HG02763 (cell line): ENCODE results near the gene ZDHHC14.
"Not testable (repeated sequence)": the region's sequence is repeated elsewhere in the genome, so short reads cannot be mapped to it uniquely, and the experiment has no call there.

ENCODE experiments used
- ATAC-seq: cut with Tn5 transposase; IDR thresholded peaks from one replicate; pipeline ENCODE4 v1.9.1; 2021; ENCODE audit warnings: mild to moderate bottlenecking, moderate library complexity; ENCODE audit not compliant: unreplicated experiment

ZDHHC14 gene

GRCh38 chr6:157379656-157380457 lies 1.1 kb upstream of the ZDHHC14 start:
- ATAC-seq: peak; percentile 70

- ATAC-seq: peak; percentile 0
These were observed 572 bp upstream of the ZDHHC14 start for GRCh38 chr6:157380458-157380778.

- peak; percentile 25 for ATAC-seq
These were observed 936 bp downstream of the ZDHHC14 start for GRCh38 chr6:157381631-157382621.

GRCh38 chr6:157382821-157383220 lies 1.8 kb downstream of the ZDHHC14 start:
- ATAC-seq: no peak

GRCh38 chr6:157383471-157383870 lies 2.5 kb downstream of the ZDHHC14 start:
- ATAC-seq: no peak

- ATAC-seq: not testable (repeated sequence)
These were observed 4.0 kb downstream of the ZDHHC14 start for GRCh38 chr6:157384962-157385361.

- no peak for ATAC-seq
These were observed 4.5 kb downstream of the ZDHHC14 start for GRCh38 chr6:157385482-157385881.

GRCh38 chr6:157386023-157386422 lies 5.0 kb downstream of the ZDHHC14 start:
- no peak for ATAC-seq

GRCh38 chr6:157386454-157386853 lies 5.5 kb downstream of the ZDHHC14 start:
- no peak for ATAC-seq

GRCh38 chr6:157388924-157389323 lies 7.9 kb downstream of the ZDHHC14 start:
- ATAC-seq: no peak

GRCh38 chr6:157390273-157391060 lies 9.5 kb downstream of the ZDHHC14 start:
- no peak for ATAC-seq

GRCh38 chr6:157392927-157393668 lies 12.1 kb downstream of the ZDHHC14 start:
- no peak for ATAC-seq

GRCh38 chr6:157393669-157394327 lies 12.8 kb downstream of the ZDHHC14 start:
- ATAC-seq: no peak

- ATAC-seq: not testable (repeated sequence)
These were observed 14.2 kb downstream of the ZDHHC14 start for GRCh38 chr6:157395199-157395598.

GRCh38 chr6:157396026-157396425 lies 15.0 kb downstream of the ZDHHC14 start:
- ATAC-seq: no peak

- no peak for ATAC-seq
These were observed 16.7 kb downstream of the ZDHHC14 start for GRCh38 chr6:157397660-157398059.

- no peak for ATAC-seq
These were observed 17.2 kb downstream of the ZDHHC14 start for GRCh38 chr6:157398151-157398550.

- ATAC-seq: no peak
These were observed 19.7 kb downstream of the ZDHHC14 start for GRCh38 chr6:157400676-157401075.

- no peak for ATAC-seq
These were observed 20.8 kb downstream of the ZDHHC14 start for GRCh38 chr6:157401734-157402338.
